ENCODE results near the gene PRSS50. TPM values are rescaled to one million over a fixed set of nuclear protein-coding genes. Genes with fewer than 3 reads are reported as not detected.

The PRSS50 gene
- total RNA-seq, 6 experiments from 2014 or later = 0.07 to 0.42 (median 0.13) TPM; not detected in 2

DNA sequence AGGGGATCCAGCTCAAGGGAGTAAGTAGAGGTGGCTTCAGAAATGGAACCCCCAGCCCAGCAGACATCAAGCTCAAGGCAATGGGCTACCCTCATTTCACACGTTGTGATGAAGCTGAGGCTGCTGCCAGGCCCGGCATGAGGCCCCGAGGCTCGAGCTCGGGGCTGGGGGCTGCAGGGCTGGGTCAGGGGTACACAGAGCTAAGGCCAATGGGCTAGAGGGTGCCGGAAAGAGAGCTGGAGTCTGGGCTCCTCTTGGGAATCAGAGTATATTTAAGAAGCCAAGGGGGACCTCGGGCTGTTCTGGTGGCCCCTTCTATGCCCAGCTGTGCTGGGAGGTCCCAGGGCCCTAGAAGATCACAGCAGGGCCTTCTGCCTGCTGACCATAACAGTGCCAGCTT is 7.4 kb downstream of the PRSS50 start:
- Histone ChIP-seq H3K4me3 (no peak overlapping the region), H3K27ac (no peak overlapping the region), H3K9me3 (no peaks in the 10 kb centered on the region), H3K4me1 (no peaks in the 10 kb centered on the region), H3K36me3 (no peaks in the 10 kb centered on the region), H3K27me3 (no peaks in the 10 kb centered on the region)
- no CpG with 5 or more reads among the region's 7 CpGs for WGBS (ENCODE audit: insufficient coverage, low coverage, low lambda C conversion rate, missing lambda C conversion rate)
- TF ChIP-seq, protein P1, sequence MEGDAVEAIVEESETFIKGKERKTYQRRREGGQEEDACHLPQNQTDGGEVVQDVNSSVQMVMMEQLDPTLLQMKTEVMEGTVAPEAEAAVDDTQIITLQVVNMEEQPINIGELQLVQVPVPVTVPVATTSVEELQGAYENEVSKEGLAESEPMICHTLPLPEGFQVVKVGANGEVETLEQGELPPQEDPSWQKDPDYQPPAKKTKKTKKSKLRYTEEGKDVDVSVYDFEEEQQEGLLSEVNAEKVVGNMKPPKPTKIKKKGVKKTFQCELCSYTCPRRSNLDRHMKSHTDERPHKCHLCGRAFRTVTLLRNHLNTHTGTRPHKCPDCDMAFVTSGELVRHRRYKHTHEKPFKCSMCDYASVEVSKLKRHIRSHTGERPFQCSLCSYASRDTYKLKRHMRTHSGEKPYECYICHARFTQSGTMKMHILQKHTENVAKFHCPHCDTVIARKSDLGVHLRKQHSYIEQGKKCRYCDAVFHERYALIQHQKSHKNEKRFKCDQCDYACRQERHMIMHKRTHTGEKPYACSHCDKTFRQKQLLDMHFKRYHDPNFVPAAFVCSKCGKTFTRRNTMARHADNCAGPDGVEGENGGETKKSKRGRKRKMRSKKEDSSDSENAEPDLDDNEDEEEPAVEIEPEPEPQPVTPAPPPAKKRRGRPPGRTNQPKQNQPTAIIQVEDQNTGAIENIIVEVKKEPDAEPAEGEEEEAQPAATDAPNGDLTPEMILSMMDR (IDR thresholded peaks at IDR 0.05) = no peak
- TF ChIP-seq POLR2A (IDR thresholded peaks at IDR 0.05) = no peak
- DNase-seq (peak in 2 of 3 donors; percentile 32 to 37), ATAC-seq (no peak)
- intact Hi-C loops (cut with DNase I) = loop anchor here in 1 of 2 donors (5.0 kb wide), 1 partner anchor 192 kb away; no protein-coding TSS in a partner anchor

DNA sequence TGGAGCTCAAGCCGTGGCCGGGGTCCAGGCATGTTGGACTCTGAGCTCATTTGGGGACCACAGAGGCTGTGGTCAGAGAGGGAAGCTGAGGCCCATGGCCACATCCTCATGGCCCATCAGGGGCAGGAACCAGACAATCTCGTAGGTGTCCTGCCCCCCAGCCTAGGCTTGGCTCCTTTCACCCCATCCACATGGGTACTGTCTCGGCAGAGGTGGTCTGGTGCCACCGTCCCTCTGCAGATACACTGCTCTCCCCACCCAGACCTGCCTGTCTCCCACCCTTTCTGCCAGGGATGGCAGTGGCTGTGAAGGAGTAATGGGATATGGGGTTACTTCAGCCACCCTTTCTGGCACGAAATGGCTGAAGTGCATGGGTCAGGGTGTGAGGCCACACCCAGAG is 7.9 kb downstream of the PRSS50 start:
- no peaks in the 10 kb centered on the region for H3K4me1 ChIP-seq
- intact Hi-C loops (cut with DNase I) = loop anchor here (5.0 kb wide), 1 partner anchor 193 kb away; no protein-coding TSS in a partner anchor
- DNase-seq (peak in 2 of 3 donors; percentile 31 to 45), ATAC-seq (no peak)
- H3K9me3 ChIP-seq = no peaks in the 10 kb centered on the region
- no peak overlapping the region for H3K27ac ChIP-seq
- no peaks in the 10 kb centered on the region for H3K27me3 ChIP-seq
- H3K36me3 ChIP-seq = no peaks in the 10 kb centered on the region
- no peak for TF ChIP-seq POLR2A (IDR thresholded peaks at IDR 0.05)
- TF ChIP-seq, protein P1 (IDR thresholded peaks at IDR 0.05) = no peak
- H3K4me3 ChIP-seq = no peak overlapping the region
- WGBS (ENCODE audit: insufficient coverage, low coverage, low lambda C conversion rate, missing lambda C conversion rate) = 20% methylated on average over 1 of the region's 6 CpGs

DNA sequence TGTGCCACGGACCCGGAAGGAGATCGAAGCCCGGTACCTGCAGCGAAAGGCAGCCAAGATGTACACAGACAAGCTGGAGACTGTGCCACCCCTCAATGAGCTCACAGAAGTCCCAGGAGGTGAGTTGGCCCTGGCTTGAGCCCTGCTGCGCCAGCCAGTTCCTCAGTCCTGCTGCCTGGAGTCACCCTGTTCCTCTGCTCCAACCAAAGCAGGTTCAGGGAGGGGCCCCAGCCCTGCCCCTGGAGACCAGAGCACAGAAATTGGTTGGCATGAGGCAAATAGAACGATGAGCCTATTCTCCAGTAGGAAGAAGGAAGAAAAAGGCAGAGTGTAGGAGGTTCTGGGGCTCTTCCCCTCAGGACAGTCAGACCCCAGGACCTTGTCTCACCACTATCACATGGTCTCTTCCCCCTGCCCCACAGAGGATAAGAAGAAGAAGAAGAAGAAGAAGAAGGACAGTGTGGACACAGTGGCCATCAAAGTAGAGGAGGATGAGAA is 8.5 kb downstream of the PRSS50 start:
- TF ChIP-seq POLR2A (IDR thresholded peaks at IDR 0.05) = no peak
- TF ChIP-seq, protein P1 (IDR thresholded peaks at IDR 0.05) = no peak
- no peak for ATAC-seq
- H3K9me3 ChIP-seq = no peaks in the 10 kb centered on the region
- H3K27ac ChIP-seq = no peak overlapping the region
- H3K36me3 ChIP-seq = no peaks in the 10 kb centered on the region
- WGBS (ENCODE audit: insufficient coverage, low coverage, low lambda C conversion rate, missing lambda C conversion rate) = 36% methylated on average over 1 of the region's 7 CpGs
- no peaks in the 10 kb centered on the region for H3K27me3 ChIP-seq
- no peaks in the 10 kb centered on the region for H3K4me1 ChIP-seq
- no peak overlapping the region for H3K4me3 ChIP-seq
- intact Hi-C loops (cut with DNase I) = loop anchor here in 1 of 2 donors (5.0 kb wide), 1 partner anchor 193 kb away; no protein-coding TSS in a partner anchor
- no peak for DNase-seq

DNA sequence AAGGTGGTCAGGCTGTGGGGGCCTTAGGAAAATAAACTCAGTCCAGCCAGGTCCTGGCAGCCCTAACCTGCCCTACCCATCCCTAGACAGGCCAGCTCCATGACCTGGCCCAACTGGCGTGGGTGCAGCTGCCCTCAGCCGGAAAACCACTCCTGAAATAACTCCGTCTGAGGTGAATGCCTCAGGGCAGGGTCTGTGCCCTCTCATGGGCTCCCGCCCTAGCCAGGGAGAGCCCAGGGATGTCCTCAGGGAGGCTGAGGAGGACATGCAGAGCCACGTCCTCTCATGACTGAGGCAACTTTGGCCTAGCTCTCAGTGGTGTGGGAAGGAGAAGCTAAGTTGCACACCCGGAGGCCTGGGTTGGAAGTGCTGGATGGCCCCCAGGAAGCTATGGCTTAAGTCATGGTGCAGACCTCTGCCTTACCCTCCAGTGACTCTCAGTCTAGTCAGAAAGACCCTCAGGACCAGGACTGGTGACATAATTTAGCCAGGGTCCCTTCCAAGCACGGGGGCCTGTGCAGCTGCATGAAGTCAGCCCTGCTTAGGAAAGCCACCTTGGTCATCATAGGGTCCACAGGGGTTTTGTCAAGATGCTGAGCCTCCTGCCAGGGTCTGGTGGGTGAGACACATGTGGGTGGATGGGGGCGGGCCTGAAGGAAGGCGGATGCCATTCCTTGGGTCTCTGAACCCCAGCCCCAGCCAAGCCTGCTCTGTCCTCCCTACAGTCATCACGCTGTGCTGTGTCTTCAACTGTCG is 9.1 kb downstream of the PRSS50 start:
- Histone ChIP-seq H3K27me3 (no peaks in the 10 kb centered on the region), H3K4me1 (no peaks in the 10 kb centered on the region), H3K4me3 (no peak overlapping the region), H3K9me3 (no peaks in the 10 kb centered on the region), H3K27ac (no peak overlapping the region), H3K36me3 (no peaks in the 10 kb centered on the region)
- peak in 2 of 3 donors; percentile 31 to 37 for DNase-seq
- ATAC-seq = no peak
- TF ChIP-seq, protein P1 (IDR thresholded peaks at IDR 0.05) = no peak
- TF ChIP-seq POLR2A (IDR thresholded peaks at IDR 0.05) = no peak
- no CpG with 5 or more reads among the region's 11 CpGs for WGBS (ENCODE audit: insufficient coverage, low coverage, low lambda C conversion rate, missing lambda C conversion rate)
- intact Hi-C loops (cut with DNase I) = loop anchor here in 1 of 2 donors (5.0 kb wide), 1 partner anchor 194 kb away; no protein-coding TSS in a partner anchor

Measured in right lobe of liver (tissue), 6 donors.